ENCODE results near the gene PTPRH. TPM values are rescaled to one million over a fixed set of nuclear protein-coding genes. Genes with fewer than 3 reads are reported as not detected.

The PTPRH gene
- total and polyA plus RNA-seq, 9 of the 15 experiments (the other 6 are each of a cell fraction or from before 2014, with no cell fraction given) = 0.87 to 34.3 (median 22.7) TPM

GRCh38 chr19:55179606-55180484 lies 29.5 kb downstream of the PTPRH start, which contains the start of gene SYT5 (continued):
- TF ChIP-seq ETS1 (conservative IDR thresholded peaks at IDR 0.05; ENCODE audit: control insufficient read depth, low read depth, low read length) (peak; percentile 95), YBX1 (IDR thresholded peaks at IDR 0.05) (no peak), JUND (IDR thresholded peaks at IDR 0.05; ENCODE audit: borderline replicate concordance, low read depth, low read length) (no peak), JUND (tag; IDR thresholded peaks at IDR 0.05; ENCODE audit: borderline replicate concordance, low read depth, low read length) (peak; percentile 13; the same call in 1 of the 3 replicates), E2F6 (IDR thresholded peaks at IDR 0.05; ENCODE audit: borderline replicate concordance in 1 of 2, extremely low read depth in 1 of 2, insufficient read depth in 1 of 2, insufficient read length in 1 of 2, low read depth in 1 of 2, low read length in 1 of 2, poor library complexity in 1 of 2, severe bottlenecking in 1 of 2) (peak in 1 of 2 experiments; percentile 52), ZSCAN32 (CRISPR knock-in tag; IDR thresholded peaks at IDR 0.05) (no peak), TRIM24 (IDR thresholded peaks at IDR 0.05) (no peak), ZNF277 (CRISPR knock-in tag; IDR thresholded peaks at IDR 0.05; ENCODE audit: borderline replicate concordance) (no peak), EZH2 (IDR thresholded peaks at IDR 0.05; ENCODE audit: borderline replicate concordance, low read depth, low read length) (no peak), RBM14 (IDR thresholded peaks at IDR 0.05; ENCODE audit: borderline replicate concordance, insufficient read depth, low read depth, low read length) (no peak), TGIF2 (CRISPR knock-in tag; IDR thresholded peaks at IDR 0.05) (peak; percentile 88), MYC (IDR thresholded peaks at IDR 0.05; ENCODE audit: low read depth, low read length) (peak; percentile 69), MYC (CRISPR knock-in tag; IDR thresholded peaks at IDR 0.05; ENCODE audit: borderline replicate concordance, low read depth) (no peak), YY1 (IDR thresholded peaks at IDR 0.05; ENCODE audit: borderline replicate concordance in 1 of 3, control insufficient read depth in 1 of 3, extremely low read depth in 1 of 3, insufficient read depth in 3 of 3, insufficient read length in 1 of 3, insufficient replicate concordance in 2 of 3, low read depth in 1 of 3, low read length in 2 of 3) (no peak), KLF6 (CRISPR knock-in tag; IDR thresholded peaks at IDR 0.05; ENCODE audit: borderline replicate concordance) (no peak), ZNF584 (CRISPR knock-in tag; IDR thresholded peaks at IDR 0.05; ENCODE audit: low read depth) (no peak), MECOM (CRISPR knock-in tag; IDR thresholded peaks at IDR 0.05) (no peak), SREBF1 (IDR thresholded peaks at IDR 0.05; ENCODE audit: borderline replicate concordance, low read depth, low read length) (no peak), LARP7 (IDR thresholded peaks at IDR 0.05) (no peak), ZNF699 (CRISPR knock-in tag; IDR thresholded peaks at IDR 0.05; ENCODE audit: insufficient replicate concordance) (no peak), E2F3 (CRISPR knock-in tag; IDR thresholded peaks at IDR 0.05) (no peak)

Data from K562 (cell line).